ENCODE measurements around the gene MDFI. TPM values are rescaled to one million over a fixed set of nuclear protein-coding genes. Genes with fewer than 3 reads are reported as not detected.
A peak's percentile ranks its signal among the peaks of the same experiment; 100 is the strongest.

MDFI gene
- polyA plus RNA-seq, 5 donors = 88.2 to 185 (median 121) TPM

DNA sequence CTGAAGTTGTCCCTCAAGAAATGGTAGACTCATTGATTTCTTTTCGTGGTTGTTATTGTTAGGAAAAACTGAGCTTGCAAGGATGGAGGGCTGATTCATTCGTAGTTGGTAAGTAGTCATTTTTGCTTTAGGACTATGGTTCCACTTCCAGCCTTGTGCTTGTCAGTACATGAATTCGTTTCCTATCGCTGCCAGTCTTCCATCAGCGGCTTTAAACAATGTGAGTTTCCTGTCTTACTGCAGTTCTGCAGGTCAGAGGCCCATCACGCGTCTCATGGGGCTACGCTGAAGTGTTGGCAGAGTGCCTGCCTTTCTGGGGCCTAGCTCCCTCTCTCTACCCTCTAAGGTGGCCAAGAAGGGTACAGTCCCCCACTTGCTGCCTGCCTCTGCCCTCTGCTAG lies 11.4 kb upstream of the MDFI start:
- peak in 1 of 2 donors; percentile 55 for DNase-seq

DNA sequence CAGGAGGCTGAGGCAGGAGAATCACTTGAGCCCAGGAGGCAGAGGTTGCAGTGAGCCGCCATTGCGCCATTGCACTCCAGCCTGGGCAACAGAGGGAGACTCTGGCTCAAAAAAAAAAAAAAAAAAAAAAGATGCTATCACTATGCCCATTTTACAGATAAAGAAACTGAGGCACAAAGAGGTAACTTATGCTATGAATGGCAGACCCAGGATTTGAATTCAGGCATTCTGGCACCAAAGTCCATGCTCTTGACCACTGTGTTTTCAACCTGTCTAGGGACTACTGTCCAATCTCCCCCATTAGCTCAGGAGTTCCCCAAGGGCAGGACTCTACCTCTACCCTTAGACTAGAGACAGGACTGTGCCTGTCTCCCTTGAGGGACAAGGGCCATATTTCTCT lies 9.1 kb upstream of the MDFI start:
- no peak for DNase-seq

DNA sequence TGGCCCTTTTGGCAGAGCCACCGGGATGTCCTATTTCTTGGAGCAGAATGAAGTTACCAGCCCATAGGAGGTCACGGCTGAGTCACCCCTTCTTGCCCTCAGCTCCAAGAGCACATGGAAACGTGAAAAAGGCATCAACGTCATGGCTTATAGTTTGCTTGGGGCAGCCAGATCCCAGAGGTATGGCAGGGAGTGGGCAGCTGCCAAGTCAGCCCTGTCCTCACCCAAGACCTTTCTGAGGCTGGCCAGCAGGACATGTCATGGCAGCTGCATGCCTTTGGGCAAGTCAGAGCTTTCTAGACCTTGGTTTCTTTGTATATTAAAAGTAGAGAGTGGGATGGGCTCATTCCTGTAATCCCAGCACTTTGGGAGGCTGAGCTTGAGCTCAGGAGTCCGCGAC lies 8.2 kb upstream of the MDFI start:
- no peak for DNase-seq

DNA sequence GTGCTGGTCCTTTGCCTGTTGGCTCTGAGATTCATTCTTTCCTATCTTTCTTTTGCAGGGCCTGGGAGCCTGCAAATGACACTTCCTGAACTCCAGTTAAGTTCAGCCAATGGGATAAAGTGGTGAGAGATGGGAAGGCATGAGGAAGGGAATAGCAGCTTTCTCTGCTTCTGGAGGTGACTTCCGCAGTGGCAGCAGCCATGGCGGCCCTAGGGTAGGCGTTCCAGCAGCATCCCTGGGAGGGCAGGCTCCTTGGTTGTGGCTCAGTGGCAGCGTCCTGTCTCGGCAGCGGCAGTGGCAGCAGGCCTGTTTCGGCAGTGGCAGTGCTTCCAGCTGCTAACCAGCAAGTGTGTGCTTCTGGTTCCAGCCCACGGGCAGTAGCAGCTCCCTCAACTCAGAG lies 7.3 kb upstream of the MDFI start:
- no peak for DNase-seq

- DNase-seq = no peak
Measured at GRCh38 chr6:41633056-41633634, 5.1 kb upstream of the MDFI start.

GRCh38 chr6:41634657-41635056 lies 3.6 kb upstream of the MDFI start:
- DNase-seq = peak; percentile 90 to 91

DNA sequence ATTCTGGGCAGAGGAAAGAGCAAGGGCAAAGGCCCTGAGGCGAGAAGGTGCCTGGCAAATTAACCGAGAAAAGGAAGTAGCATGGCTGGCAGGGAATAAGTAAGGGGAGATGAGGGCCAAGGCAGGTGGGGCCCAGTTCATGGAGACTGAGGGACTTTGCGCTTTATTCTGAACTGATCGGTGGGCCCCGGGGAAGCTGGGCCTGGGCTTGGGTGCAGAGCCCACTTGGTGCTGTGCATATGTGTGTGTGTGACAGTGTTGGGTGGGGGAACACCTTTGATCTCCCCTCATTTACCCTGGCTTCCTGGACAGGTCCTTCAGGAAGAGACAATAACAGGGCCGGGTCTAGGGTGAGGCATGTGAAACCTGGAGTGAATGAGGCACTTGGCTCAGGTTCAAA lies 2.9 kb upstream of the MDFI start:
- DNase-seq = no peak

DNA sequence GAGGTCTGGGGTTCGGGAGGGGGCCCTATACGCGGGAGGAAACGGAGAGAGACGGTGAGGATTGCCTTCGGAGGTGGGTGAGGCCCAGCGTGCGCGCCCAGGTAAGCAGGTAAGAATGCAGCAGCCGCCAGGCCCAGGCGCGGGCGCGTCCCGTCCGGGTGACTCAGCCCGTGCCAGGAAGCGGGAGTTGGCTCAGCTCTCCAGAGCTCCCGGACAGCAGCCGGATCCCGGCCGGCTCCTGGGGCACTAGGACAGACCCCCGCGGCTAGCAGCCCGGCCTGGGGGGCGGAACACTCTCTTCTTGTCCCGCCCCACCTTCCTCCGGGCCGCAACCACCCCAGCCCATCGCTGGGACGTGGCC lies 1.5 kb upstream of the MDFI start:
- DNase-seq = peak in 1 of 2 donors; percentile 59

- no peak for DNase-seq
Measured at GRCh38 chr6:41637194-41638001, 870 bp upstream of the MDFI start.

DNA sequence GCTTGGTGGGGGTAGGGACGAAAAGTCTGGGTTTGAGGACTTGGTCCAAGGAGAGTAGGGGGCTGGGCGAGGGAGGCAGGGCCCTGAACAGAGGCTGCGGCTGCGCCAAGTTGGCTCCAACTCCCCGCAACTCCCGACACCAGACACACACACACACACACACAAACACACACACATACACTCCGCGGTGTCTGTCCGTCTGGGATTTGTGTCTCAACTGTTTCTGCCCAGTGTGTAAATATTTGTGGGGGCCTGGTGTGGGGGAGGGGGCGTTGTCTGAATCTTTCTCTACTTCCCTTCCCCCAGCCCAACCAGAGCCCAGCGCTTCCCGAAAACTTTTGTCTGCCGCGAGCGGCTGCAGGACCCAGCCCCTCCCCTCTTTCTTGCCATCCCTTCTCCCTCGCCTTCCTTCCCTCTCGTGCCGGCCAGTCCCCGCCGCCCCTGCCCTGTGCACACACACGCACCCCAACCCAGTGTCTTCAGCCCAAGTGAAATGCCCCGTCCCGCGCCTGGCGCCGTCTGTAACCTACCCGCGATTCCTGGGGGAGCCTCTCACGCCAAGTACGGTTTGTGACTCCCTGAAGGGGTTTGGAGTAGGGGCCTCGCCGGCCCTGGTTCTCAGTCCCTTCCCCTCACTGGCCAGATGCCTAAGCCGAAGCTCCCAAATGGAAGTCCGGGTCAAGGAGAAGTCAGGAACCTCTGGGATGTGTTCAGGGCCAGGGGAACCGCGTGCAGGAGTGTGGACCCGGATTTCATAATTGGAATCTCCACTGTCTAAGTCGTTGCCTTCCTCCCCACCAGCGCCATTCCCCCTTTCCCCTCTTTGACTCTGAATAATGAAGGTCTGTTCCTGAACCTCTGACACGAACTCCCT lies 904 bp downstream of the MDFI start:
- peak; percentile 82 to 87 for DNase-seq

GRCh38 chr6:41639809-41640371 lies 1.6 kb downstream of the MDFI start:
- peak; percentile 72 to 83 for DNase-seq

DNA sequence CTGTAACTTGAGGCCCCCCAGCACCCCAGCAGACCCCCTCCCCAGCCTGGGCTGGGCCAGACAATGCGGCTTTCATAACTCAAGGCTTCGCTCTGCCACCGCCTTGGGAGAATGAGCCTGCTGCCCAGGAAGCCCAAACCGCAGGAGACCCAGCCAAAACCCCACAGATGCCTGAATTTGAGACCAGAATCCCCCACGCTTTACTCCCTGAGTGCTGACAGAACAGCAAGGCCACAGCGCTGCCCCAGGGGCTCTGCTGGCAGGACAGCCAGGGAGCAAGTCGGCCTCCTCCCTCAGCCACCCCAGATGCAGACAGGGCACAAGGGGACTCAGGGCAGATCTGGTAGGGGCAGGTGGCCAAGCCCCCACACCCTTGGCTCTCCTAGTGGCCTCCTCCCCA lies 2.2 kb downstream of the MDFI start:
- no peak for DNase-seq

- no peak for DNase-seq
Measured at GRCh38 chr6:41641352-41641925, 3.2 kb downstream of the MDFI start.

DNA sequence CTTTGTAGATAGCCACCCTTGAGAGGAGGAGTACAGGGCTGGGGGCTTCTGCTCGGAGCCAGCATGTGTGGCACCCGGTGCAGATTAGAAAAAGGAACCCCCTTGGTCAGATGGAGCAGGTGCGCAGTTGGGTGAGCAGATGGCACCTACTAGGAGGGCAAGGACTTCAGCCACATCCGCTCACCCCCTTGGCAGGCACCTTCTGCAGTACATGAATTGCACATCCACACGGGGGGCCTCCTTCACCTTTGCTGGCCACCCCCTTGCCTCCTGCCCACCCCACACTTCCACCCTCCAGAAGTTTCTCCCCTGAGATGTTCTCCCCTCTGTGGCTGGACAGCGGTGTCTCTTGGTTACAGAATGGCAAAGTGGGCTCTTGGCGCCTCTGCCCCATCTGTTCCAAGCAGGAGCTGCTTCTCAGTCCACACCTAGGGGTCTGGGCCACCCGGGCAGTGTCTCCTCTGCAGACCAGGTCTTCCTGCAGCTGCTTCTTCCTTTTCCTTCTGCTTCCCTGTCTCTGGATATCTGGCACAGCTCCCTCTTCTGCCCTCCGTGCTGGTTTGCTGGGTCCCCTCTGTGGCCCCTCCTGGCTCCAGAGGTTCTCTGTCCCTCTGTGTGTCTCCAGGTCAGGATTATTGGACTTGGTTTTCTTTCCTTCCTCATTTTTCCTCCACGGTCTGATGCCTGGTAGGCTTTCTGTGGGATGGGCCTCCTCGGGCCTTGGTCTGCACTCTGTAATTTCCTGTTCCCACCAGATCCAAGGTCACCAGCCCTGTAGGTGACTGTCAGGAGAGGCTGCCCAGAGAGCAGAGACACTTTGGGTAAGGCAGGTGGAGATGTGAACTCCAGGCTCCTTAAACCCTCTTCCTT lies 4.1 kb downstream of the MDFI start:
- no peak for DNase-seq

DNA sequence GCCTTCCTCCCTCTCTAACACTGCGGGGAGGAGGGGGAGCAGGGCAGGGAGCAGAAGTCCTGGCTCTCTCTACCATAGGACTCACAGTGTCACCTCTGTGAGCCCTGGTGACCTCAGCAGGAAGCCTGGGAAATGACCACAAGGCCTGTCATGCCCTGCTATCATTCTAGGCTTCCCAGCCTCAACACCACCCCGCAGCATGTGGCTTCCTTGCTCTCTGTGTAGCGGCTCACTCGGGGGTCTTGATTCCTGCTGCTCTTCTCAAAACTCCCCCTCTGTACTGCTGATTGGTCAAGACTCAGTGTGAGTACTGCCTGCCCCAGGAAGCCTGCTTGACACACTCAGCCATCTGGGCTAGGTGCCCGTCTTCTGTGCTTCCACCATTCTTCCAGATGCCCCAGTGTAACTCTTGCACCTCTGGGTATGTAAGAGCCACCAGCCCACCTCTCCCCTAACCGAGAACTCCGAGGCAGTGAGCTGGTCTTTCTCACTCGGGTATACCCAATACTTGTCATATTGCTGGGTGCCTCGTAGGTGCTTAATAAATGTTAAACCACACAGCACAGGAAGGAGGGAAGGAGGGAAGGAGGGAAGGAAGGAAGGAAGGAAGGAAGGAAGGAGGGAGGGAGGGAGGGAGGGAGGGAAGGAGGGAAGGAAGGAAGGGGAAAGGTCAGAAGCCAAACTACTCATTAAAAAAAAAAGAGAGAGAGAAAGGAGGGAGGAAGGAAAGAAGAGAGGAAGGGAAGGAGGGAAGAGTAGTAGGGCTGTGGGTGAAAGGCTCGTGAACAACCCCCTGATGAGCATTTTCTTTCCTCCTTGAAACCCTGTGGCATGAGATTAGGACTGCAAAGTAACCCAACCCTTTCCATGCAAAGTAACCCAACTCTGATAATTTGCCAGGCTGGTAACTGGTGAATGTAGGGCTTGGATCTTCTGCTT lies 5.0 kb downstream of the MDFI start:
- DNase-seq = no peak

DNA sequence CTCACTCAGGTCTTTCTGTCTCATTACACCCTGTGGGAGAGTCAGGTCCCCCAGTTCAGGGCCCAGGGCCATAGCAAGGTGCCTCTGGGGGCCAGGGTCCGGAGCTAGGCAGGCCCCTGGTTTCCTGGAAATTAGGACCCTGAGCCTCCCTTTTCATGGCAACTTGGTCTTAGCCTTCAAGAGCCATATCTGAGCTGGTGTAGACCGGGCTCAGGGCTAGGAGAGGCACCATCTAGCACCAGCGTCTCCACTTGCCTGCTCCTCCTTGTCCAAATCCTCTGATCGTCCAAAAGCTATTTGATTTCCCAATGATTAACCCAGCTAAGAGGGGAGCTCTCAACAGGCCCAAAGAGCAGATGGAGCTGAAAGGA lies 5.6 kb downstream of the MDFI start:
- no peak for DNase-seq

- no peak for DNase-seq
Measured at GRCh38 chr6:41644297-41644879, 6.1 kb downstream of the MDFI start.

GRCh38 chr6:41645007-41645618 lies 6.8 kb downstream of the MDFI start:
- no peak for DNase-seq

Data from right lung (tissue), 5 donors.